Measurements from ENCODE around the gene TGFB1.

The TGFB1 gene

GRCh38 chr19:41341669-41342490 is 11.8 kb downstream of the TGFB1 start:
- DNase-seq (ENCODE audit: low spot score), result no peak

GRCh38 chr19:41339936-41340335 is 13.8 kb downstream of the TGFB1 start:
- DNase-seq (ENCODE audit: low spot score), result no peak

DNA sequence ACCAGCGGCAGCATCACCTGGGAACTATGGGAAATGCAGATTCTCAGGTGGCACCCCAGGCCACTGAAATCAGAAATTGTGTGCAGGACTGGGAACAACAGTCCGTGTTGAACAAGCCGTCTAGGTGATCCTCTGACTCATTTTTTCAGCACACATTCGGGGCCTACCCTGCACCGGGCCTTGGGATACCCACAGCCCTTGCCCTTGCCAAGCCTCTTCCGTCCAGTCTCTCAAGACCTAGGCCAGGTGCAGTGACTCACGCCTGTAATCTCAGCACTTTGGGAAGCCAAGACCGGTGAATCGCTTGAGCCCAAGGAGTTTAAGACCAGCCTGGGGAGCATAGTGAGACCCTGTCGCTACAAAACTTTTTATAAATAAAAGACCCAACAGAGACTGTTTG is 18.3 kb downstream of the TGFB1 start:
- DNase-seq (ENCODE audit: low spot score), result no peak

DNA sequence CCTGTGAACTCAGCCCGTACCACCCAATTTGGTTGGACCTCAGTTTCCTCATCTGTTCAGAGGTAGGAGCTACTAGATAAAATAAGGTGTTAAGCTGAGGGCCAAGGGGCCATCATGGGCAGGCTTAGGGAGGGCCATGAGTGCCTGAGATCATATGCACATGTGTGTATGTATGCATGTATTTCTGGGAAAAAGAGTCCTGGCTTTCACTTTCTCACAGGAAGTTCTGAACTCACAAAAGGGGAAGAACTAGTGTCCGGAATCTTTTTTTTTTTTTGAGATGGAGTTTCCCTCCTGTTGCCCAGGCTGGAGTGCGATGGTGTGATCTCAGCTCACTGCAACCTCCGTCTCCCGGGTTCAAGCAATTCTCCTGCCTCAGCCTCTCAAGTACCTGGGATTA is 18.9 kb downstream of the TGFB1 start:
- no peak for DNase-seq (ENCODE audit: low spot score)

- DNase-seq (ENCODE audit: low spot score), result no peak
Measured at GRCh38 chr19:41332468-41332867, 21.3 kb downstream of the TGFB1 start.

DNA sequence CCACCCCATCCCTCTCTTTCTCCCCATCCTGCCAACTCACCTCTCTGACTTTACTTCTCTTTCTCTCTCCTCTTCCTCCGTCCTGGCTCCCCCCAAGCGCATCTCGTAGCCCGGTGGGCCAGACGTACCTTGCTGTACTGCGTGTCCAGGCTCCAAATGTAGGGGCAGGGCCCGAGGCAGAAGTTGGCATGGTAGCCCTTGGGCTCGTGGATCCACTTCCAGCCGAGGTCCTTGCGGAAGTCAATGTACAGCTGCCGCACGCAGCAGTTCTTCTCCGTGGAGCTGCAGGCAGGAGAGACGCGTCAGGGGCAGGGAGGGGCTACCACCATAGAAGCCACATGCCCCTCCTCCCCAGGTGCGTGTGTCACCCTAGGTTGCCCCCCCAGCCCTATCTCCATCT is 21.7 kb downstream of the TGFB1 start:
- no peak for DNase-seq (ENCODE audit: low spot score)

DNA sequence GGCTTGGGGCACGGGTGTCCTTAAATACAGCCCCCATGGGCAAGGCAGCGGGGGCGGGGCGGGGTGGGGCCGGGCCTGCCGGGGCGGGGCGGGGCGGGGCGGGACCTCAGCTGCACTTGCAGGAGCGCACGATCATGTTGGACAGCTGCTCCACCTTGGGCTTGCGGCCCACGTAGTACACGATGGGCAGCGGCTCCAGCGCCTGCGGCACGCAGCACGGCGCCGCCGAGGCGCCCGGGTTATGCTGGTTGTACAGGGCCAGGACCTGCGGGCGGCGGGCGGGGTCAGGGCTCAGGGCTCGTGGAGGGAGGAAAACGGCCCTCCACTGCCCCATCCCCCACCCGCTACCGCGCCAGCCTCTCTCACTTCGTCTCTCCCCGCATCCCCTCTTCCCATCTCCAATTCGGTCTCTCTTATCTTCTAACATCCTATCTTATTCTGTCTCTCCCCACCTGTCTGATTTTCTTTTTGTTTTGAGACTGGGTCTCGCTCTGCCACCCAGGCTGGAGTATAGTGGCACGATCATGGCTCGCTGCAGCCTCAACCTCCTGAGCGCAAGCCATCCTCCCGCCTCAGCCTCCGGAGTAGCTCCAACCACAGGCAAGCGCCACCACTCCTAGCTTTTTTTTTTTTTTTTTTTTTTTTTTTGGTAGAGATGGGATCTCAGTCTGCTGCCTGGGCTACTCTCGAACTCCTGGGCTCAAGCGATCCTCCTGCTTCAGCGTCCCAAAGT is 22.6 kb downstream of the TGFB1 start:
- DNase-seq (ENCODE audit: low spot score), result no peak

DNA sequence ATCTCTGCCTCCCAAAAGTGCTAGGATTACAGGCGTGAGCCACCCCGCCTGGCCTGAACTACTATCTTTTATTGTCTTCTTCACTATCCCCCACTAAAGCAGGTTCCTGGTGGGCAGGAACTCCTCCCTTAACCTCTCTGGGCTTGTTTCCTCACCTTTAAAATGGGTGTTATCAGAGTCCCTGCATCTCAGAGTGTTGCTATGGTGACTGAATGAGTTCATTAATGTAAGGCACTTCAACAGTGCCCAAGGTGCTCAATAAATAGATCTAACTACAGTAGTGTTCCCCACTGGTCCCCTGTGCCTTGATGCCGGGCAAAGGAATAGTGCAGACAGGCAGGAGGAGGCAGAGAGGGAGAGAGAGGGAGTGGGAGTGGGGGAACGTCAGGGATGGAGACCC is 23.2 kb downstream of the TGFB1 start:
- DNase-seq (ENCODE audit: low spot score), result no peak

DNA sequence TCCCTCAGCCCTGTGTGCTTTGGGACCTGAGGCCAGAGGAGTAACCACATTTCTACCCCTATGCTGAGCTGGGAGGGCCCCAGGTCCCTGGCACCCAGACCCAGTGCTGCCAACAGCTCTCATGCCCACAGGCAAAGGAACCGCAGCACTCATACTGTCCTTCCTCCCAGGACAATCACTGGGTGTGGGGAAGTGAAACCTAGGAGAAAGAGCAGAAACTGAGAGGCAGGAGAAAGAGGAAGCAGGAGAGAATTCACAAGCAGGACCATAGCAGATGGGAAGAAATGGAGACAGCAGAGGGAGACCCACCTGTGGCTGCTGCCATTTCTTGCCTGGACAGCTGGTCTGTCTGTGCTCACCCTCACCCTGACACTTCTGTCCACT is 24.9 kb downstream of the TGFB1 start:
- DNase-seq (ENCODE audit: low spot score), result no peak

DNA sequence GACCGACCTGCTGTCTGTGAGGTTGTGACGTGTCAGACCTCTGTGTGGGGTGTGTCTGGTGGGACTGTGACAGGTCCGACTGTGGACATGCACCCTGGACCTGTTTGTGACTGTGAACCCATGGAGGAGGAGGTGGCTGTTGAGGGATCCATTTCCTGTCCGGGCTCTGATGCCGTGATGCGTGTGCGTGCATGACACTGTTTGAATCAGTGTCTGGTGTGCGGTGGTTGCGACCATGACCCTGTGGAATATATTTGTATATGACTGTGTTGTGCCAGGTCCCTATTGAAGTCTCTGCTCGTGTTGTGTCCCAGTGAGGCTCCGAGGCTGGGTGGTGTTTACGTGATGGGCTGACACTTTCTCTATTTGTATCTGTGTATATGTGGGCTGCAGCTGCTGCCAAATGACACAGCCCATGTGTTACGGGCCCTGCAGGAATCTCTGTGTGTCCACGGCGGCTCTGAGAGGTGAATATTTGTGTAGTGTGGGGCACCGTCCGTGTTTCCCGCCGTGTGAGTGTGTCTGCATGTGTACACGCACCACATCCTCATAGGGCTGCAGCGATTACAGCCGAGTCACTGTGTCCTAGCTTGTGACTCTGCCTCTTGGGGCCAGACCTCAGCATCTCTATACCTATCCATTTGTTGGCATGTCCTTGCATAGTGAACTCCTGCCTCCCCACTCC is 25.4 kb downstream of the TGFB1 start:
- no peak for DNase-seq (ENCODE audit: low spot score)

GRCh38 chr19:41327576-41328156 is 26.1 kb downstream of the TGFB1 start:
- no peak for DNase-seq (ENCODE audit: low spot score)

DNA sequence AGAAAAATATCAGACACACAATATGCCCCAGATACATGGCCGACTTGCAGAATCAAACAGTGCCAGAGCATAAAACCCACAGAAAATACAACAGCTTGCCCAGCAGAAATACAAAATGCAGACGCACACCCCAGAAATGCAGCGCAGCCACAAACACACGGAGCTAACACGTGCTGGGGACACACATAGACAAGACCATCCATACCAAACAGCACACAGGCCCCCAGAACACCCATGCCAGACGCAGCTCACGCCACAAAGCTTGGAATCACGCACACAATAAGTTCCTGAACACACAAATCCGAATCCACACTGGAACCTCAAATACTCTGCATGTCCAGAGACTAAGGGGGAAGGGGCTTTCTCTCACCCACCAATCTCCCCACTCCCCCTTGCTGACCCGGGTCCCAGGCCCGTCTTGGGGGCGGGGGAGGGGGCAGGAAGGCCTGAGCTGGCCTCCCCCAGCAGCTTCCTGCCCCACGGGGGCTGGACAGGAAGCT is 26.6 kb downstream of the TGFB1 start:
- no peak for DNase-seq (ENCODE audit: low spot score)

DNA sequence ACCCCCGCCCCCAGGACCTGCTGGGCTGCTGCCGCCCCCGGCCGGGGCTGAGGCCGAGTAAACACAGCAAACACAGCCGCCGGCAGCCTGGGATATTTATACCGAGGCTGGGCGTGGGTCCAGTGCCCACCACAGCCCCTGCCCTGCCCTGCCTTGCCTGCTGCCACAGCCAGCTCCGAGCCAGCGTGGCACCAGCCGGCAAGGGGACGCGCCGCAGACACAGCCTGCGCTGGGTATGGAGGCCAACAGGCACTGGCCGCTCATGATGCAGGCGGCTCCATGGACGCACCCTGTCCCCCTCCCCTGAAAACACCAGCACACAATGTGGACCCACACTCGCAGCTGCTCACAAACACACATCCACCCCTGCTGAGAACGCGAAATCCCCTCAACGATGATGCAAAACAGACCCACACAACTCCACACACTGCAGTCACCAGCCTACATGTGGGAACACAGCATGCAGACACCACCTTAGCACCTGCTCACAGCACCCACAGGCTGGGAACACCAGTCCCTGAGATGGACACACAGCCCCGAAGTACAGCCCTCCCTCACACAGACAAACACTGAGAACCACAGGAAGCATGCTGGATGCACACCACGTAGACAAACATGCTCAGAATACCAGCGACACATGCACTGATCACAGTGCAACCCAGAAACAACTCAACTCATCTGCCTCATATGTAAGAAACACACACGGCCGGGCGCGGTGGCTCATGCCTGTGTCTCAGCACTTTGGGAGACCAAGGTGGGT is 27.6 kb downstream of the TGFB1 start:
- DNase-seq (ENCODE audit: low spot score), result no peak

DNA sequence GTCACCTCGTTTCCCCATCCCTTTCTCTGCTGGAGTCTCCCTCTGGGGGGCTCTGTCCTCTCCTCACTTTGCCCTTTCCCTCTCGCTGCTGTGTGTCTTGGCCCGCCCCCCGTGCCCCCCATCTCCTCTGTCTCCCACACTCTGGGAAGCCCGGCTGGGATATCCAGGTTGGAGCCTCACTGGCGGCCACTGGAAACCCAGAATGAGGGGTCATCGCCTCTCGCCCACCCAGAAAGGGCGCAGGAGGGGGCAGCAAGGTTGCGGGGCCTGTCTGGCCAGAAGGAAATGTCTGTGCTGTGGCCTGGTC is 28.1 kb downstream of the TGFB1 start:
- DNase-seq (ENCODE audit: low spot score), result no peak

- DNase-seq (ENCODE audit: low spot score), result no peak
Measured at GRCh38 chr19:41324921-41325639, 28.6 kb downstream of the TGFB1 start.

GRCh38 chr19:41324231-41324702 is 29.5 kb downstream of the TGFB1 start:
- DNase-seq (ENCODE audit: low spot score), result no peak

DNA sequence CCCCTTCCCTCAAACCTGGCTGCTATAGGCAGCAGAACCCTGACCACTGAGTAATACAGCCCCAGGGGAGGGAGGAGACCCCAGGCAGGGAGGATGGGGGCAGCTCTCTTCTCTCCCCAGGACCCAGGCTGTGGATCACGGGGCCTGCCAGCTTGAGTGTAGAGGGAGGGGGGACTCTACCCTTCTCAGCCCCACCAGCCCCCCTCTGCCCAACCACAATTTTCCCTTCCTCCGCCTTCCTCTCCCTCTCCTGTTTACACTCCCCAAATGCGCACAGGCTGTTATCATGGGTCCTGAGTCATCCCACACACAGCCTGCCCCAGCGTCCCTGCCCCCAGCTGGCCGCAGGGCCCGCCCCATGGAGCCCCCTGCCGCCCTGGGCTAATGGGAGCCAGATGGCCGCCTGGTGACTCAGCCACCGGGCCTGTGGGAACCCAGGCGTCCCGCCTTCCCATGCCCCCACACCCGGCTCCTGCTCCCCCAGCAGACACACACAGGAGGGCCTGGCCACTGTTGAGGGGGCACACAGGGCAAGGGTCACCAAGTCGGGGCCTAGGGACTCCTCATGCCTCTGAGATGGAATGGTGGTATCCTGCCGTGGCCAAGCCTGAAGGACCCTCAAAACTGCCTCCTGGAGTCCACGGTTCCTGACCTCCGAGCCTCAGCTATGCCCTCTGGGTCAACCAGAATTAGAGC is 30.1 kb downstream of the TGFB1 start:
- DNase-seq (ENCODE audit: low spot score), result no peak

DNA sequence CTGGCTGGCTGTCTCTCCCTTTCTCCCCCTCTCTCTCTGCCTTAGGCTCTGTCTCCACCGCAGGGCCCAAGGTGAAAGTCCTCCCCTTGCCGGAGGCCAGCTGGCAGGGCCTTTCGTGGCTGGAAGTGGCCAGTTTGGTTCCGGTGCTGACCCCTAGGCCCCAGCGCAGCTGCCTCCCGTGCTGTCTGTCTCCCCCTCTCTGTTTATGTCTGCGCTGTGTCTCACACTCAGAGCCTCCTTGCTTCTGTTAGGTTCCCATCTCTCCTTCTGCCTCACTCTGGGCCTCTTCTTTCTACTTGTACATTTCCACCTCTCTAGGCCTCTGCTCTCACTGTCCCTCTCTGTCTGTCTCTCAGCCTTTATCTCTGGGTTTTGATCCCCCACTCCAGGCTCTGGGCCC is 30.7 kb downstream of the TGFB1 start:
- no peak for DNase-seq (ENCODE audit: low spot score)

GRCh38 chr19:41322451-41322850 is 31.3 kb downstream of the TGFB1 start:
- no peak for DNase-seq (ENCODE audit: low spot score)

GRCh38 chr19:41321600-41322270 is 32.0 kb downstream of the TGFB1 start:
- no peak for DNase-seq (ENCODE audit: low spot score)

Data from left forelimb (tissue), 1 donor.